T1000 (cell line): ENCODE measurements around the gene GGT6.

ENCODE experiments used
- DNase-seq: peaks from one replicate; lab custom pipeline; 2025; ENCODE audit warnings: mixed read lengths; lab: John Stamatoyannopoulos, UW

GGT6 gene

GRCh38 chr17:4522661-4523060 lies 37.7 kb downstream of the GGT6 start:
- no peak for DNase-seq

- DNase-seq: no peak
Measured at GRCh38 chr17:4520894-4521600, 39.3 kb downstream of the GGT6 start.

GRCh38 chr17:4520060-4520893 lies 40.1 kb downstream of the GGT6 start:
- no peak for DNase-seq

- no peak for DNase-seq
Measured at GRCh38 chr17:4519361-4519788, 41.0 kb downstream of the GGT6 start.

GRCh38 chr17:4518901-4519300 lies 41.5 kb downstream of the GGT6 start:
- no peak for DNase-seq

- DNase-seq: no peak
Measured at GRCh38 chr17:4516735-4517134, 43.6 kb downstream of the GGT6 start.

- no peak for DNase-seq
Measured at GRCh38 chr17:4515501-4515900, 44.9 kb downstream of the GGT6 start.

- no peak for DNase-seq
Measured at GRCh38 chr17:4514779-4515178, 45.6 kb downstream of the GGT6 start.

- DNase-seq: no peak
Measured at GRCh38 chr17:4514206-4514605, 46.2 kb downstream of the GGT6 start.

GRCh38 chr17:4513113-4514032 lies 47.0 kb downstream of the GGT6 start:
- no peak for DNase-seq

- DNase-seq: no peak
Measured at GRCh38 chr17:4512156-4513112, 47.9 kb downstream of the GGT6 start.

- no peak for DNase-seq
Measured at GRCh38 chr17:4511199-4511932, 49.0 kb downstream of the GGT6 start.

GRCh38 chr17:4510618-4510941 lies 49.8 kb downstream of the GGT6 start:
- no peak for DNase-seq

- no peak for DNase-seq
Measured at GRCh38 chr17:4509923-4510617, 50.3 kb downstream of the GGT6 start.

GRCh38 chr17:4509401-4509800 lies 51.0 kb downstream of the GGT6 start:
- no peak for DNase-seq

GRCh38 chr17:4508207-4508606 lies 52.2 kb downstream of the GGT6 start:
- no peak for DNase-seq

- no peak for DNase-seq
Measured at GRCh38 chr17:4507361-4508111, 52.8 kb downstream of the GGT6 start.
